Measurements from ENCODE around the gene LRRC8B. TPM values are rescaled to one million over a fixed set of nuclear protein-coding genes. Genes with fewer than 3 reads are reported as not detected.

The LRRC8B gene
- polyA plus RNA-seq, 1 of the 3 experiments (the other 2 are of a cell fraction), result 3.7 TPM

GRCh38 chr1:89610457-89611011 lies 85.9 kb downstream of the LRRC8B start:
- no peak overlapping the region for H3K4me3 ChIP-seq (ENCODE audit: low read depth in 2 of 2, low read length in 1 of 2)
- no peaks in the 10 kb centered on the region for H3K36me3 ChIP-seq (replicated peaks in 1 of 2; ENCODE audit: control insufficient read depth in 1 of 2, insufficient read depth in 2 of 2, low read length in 1 of 2)
- no peak for DNase-seq
- no peak for TF ChIP-seq JUND (IDR thresholded peaks at IDR 0.05)
- TF ChIP-seq CTCF (IDR thresholded peaks at IDR 0.05), result no peak
- TF ChIP-seq FOSL2 (IDR thresholded peaks at IDR 0.05; ENCODE audit: borderline replicate concordance, low read depth), result no peak
- TF ChIP-seq PBX3 (IDR thresholded peaks at IDR 0.05), result no peak
- TF ChIP-seq, protein P1, sequence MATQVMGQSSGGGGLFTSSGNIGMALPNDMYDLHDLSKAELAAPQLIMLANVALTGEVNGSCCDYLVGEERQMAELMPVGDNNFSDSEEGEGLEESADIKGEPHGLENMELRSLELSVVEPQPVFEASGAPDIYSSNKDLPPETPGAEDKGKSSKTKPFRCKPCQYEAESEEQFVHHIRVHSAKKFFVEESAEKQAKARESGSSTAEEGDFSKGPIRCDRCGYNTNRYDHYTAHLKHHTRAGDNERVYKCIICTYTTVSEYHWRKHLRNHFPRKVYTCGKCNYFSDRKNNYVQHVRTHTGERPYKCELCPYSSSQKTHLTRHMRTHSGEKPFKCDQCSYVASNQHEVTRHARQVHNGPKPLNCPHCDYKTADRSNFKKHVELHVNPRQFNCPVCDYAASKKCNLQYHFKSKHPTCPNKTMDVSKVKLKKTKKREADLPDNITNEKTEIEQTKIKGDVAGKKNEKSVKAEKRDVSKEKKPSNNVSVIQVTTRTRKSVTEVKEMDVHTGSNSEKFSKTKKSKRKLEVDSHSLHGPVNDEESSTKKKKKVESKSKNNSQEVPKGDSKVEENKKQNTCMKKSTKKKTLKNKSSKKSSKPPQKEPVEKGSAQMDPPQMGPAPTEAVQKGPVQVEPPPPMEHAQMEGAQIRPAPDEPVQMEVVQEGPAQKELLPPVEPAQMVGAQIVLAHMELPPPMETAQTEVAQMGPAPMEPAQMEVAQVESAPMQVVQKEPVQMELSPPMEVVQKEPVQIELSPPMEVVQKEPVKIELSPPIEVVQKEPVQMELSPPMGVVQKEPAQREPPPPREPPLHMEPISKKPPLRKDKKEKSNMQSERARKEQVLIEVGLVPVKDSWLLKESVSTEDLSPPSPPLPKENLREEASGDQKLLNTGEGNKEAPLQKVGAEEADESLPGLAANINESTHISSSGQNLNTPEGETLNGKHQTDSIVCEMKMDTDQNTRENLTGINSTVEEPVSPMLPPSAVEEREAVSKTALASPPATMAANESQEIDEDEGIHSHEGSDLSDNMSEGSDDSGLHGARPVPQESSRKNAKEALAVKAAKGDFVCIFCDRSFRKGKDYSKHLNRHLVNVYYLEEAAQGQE (IDR thresholded peaks at IDR 0.05; ENCODE audit: low read depth, low read length), result no peak
- TF ChIP-seq MEF2A (IDR thresholded peaks at IDR 0.05; ENCODE audit: borderline replicate concordance, low read depth), result no peak
- TF ChIP-seq GABPA (IDR thresholded peaks at IDR 0.05; ENCODE audit: low read depth), result no peak
- no peak for TF ChIP-seq NRF1 (IDR thresholded peaks at IDR 0.05; ENCODE audit: low read depth, low read length)
- no peak for TF ChIP-seq EP300 (IDR thresholded peaks at IDR 0.05; ENCODE audit: borderline replicate concordance in 1 of 2, low read depth in 1 of 2, low read length in 1 of 2)
- TF ChIP-seq FOXM1 (IDR thresholded peaks at IDR 0.05; ENCODE audit: low read depth), result no peak
- no peak for TF ChIP-seq EZH2phosphoT487 (IDR thresholded peaks at IDR 0.05; ENCODE audit: borderline replicate concordance, low read depth)
- TF ChIP-seq, protein P2, sequence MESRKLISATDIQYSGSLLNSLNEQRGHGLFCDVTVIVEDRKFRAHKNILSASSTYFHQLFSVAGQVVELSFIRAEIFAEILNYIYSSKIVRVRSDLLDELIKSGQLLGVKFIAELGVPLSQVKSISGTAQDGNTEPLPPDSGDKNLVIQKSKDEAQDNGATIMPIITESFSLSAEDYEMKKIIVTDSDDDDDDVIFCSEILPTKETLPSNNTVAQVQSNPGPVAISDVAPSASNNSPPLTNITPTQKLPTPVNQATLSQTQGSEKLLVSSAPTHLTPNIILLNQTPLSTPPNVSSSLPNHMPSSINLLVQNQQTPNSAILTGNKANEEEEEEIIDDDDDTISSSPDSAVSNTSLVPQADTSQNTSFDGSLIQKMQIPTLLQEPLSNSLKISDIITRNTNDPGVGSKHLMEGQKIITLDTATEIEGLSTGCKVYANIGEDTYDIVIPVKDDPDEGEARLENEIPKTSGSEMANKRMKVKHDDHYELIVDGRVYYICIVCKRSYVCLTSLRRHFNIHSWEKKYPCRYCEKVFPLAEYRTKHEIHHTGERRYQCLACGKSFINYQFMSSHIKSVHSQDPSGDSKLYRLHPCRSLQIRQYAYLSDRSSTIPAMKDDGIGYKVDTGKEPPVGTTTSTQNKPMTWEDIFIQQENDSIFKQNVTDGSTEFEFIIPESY (IDR thresholded peaks at IDR 0.05; ENCODE audit: borderline replicate concordance, low read depth), result no peak
- no peak for TF ChIP-seq SIN3A (IDR thresholded peaks at IDR 0.05; ENCODE audit: borderline replicate concordance, low read depth, low read length)
- TF ChIP-seq RFX5 (IDR thresholded peaks at IDR 0.05; ENCODE audit: low read length), result no peak
- TF ChIP-seq MAX (IDR thresholded peaks at IDR 0.05; ENCODE audit: low read depth), result no peak
- no peak for TF ChIP-seq NFIC (IDR thresholded peaks at IDR 0.05; ENCODE audit: borderline replicate concordance)
- H2AFZ ChIP-seq (ENCODE audit: low read depth), result no peak overlapping the region
- H3K9me2 ChIP-seq, result no peaks in the 10 kb centered on the region
- no peaks in the 10 kb centered on the region for H3K9me3 ChIP-seq
- H3K4me1 ChIP-seq (ENCODE audit: control insufficient read depth in 1 of 2, insufficient read depth in 2 of 2, low read depth in 1 of 2, low read length in 1 of 2), result peaks cover 0 to 15% of the 10 kb centered on the region in 2 experiments; a peak in 3 of 4 replicates
- ChIA-PET POLR2A (no interaction called here), CTCF (interaction anchor here (1.6 to 1.8 kb wide), 3 partner anchors 11 to 12 kb away, joined by 4 to 7 read pairs (median 5); no protein-coding TSS in a partner anchor)
- H4K20me1 ChIP-seq (ENCODE audit: insufficient read depth), result no peaks in the 10 kb centered on the region
- H3K4me2 ChIP-seq, result no peak overlapping the region
- no peak overlapping the region; a peak in 1 of 4 replicates for H3K27ac ChIP-seq (ENCODE audit: low read depth in 2 of 2, low read length in 1 of 2)
- no peak overlapping the region for H3K9ac ChIP-seq
- 100% methylated on average over 1 of the region's 15 CpGs for WGBS (ENCODE audit: low lambda C conversion rate)
- no peaks in the 10 kb centered on the region for H3K79me2 ChIP-seq (ENCODE audit: insufficient read depth)
- H3F3A ChIP-seq (replicated peaks; ENCODE audit: insufficient read depth), result no peaks in the 10 kb centered on the region
- H3K27me3 ChIP-seq (ENCODE audit: insufficient read depth), result no peaks in the 10 kb centered on the region
